Liver (tissue), 9 donors: ENCODE data around the gene NTM. TPM values are rescaled to one million over a fixed set of nuclear protein-coding genes. Genes with fewer than 3 reads are reported as not detected.

Experiments used
- DNase-seq: peaks from one replicate; pipeline ENCODE4 v3.0.0-alpha.2; 2017; ENCODE audit warnings: low spot score
- H3K27ac ChIP-seq, 2 donors: one replicate each; pipeline ENCODE4 v1.7.0; 2013; ENCODE audit warnings: inconsistent platforms in 2 of 2, low read length in 2 of 2, control low read depth in 1 of 2, low read depth in 1 of 2, mild to moderate bottlenecking in 1 of 2
- H3K27me3 ChIP-seq, 4 donors: one replicate each; pipeline versions ENCODE4 v1.6.1 to v1.7.0; 2013; ENCODE audit warnings: low read length in 3 of 4, inconsistent platforms in 1 of 4, mild to moderate bottlenecking in 1 of 4, moderate library complexity in 1 of 4; ENCODE audit not compliant: control insufficient read depth in 4 of 4, insufficient read depth in 4 of 4
- H3K36me3 ChIP-seq, 4 donors: one replicate each; pipeline versions ENCODE4 v1.6.1 to v1.7.0; 2013; ENCODE audit warnings: low read length in 3 of 4, mild to moderate bottlenecking in 3 of 4, low read depth in 1 of 4, moderate library complexity in 1 of 4; ENCODE audit not compliant: control insufficient read depth in 4 of 4, insufficient read depth in 3 of 4
- H3K4me1 ChIP-seq, 4 donors: one replicate each; pipeline versions ENCODE4 v1.6.1 to v1.7.0; 2013; ENCODE audit warnings: low read length in 3 of 4, mild to moderate bottlenecking in 3 of 4, moderate library complexity in 1 of 4; ENCODE audit not compliant: control insufficient read depth in 4 of 4, insufficient read depth in 4 of 4
- H3K4me3 ChIP-seq, 3 donors: one replicate each; pipeline versions ENCODE4 v1.6.1 to v1.7.0; 2013; ENCODE audit warnings: low read length in 3 of 3, control low read depth in 1 of 3, low read depth in 1 of 3, mild to moderate bottlenecking in 1 of 3
- H3K9ac ChIP-seq, 2 donors: one replicate each; pipeline ENCODE4 v1.7.0; 2013; ENCODE audit warnings: low read length in 2 of 2, mild to moderate bottlenecking in 2 of 2, moderate library complexity in 2 of 2, control low read depth in 1 of 2, low read depth in 1 of 2
- H3K9me3 ChIP-seq, 4 donors: one replicate each; pipeline versions ENCODE4 v1.6.1 to v1.7.0; 2013; ENCODE audit warnings: low read length in 3 of 4; ENCODE audit not compliant: control insufficient read depth in 4 of 4
- ATF3 ChIP-seq: IDR thresholded peaks from 2 replicates; pipeline ENCODE4 v1.6.1; 2016; ENCODE audit warnings: antibody characterized with exemption
- CTCF ChIP-seq: fragments of 150-350 bp; IDR thresholded peaks from 2 replicates; pipeline ENCODE4 v1.5.1; 2017; ENCODE audit warnings: improper control_type of control experiment, low read depth, low read length; ENCODE audit not compliant: missing input control
- EGR1 ChIP-seq, 2 donors: IDR thresholded peaks; 2 replicates each; pipeline ENCODE4 v1.6.1; 2016 to 2018; ENCODE audit warnings: antibody characterized with exemption in 2 of 2, low read depth in 2 of 2
- FOXA1 ChIP-seq: IDR thresholded peaks from 2 replicates; pipeline ENCODE4 v1.6.1; 2016; ENCODE audit warnings: antibody characterized with exemption
- FOXA2 ChIP-seq: IDR thresholded peaks from 2 replicates; pipeline ENCODE4 v1.6.1; 2016; ENCODE audit warnings: antibody characterized with exemption
- GABPA ChIP-seq, 2 donors: IDR thresholded peaks in 1 of 2; conservative IDR thresholded peaks in 1 of 2; 2 replicates each; pipeline ENCODE4 v1.6.1; 2016; ENCODE audit warnings: antibody characterized with exemption in 2 of 2, mild to moderate bottlenecking in 1 of 2, moderate library complexity in 1 of 2
- HNF4A ChIP-seq, 2 donors: conservative IDR thresholded peaks; 2 replicates each; pipeline ENCODE4 v1.6.1; 2016; ENCODE audit warnings: antibody characterized with exemption in 2 of 2, mild to moderate bottlenecking in 2 of 2
- HNF4G ChIP-seq: IDR thresholded peaks from 2 replicates; pipeline ENCODE4 v1.6.1; 2016; ENCODE audit warnings: antibody characterized with exemption
- JUND ChIP-seq, 2 donors: IDR thresholded peaks; 2 replicates each; pipeline ENCODE4 v1.6.1; 2016; ENCODE audit warnings: antibody characterized with exemption in 2 of 2
- MAX ChIP-seq: IDR thresholded peaks from 2 replicates; pipeline ENCODE4 v1.6.1; 2016; ENCODE audit warnings: antibody characterized with exemption
- NR2F2 ChIP-seq: IDR thresholded peaks from 2 replicates; pipeline ENCODE4 v1.6.1; 2016; ENCODE audit warnings: antibody characterized with exemption
- RAD21 ChIP-seq, 2 donors: IDR thresholded peaks; 2 replicates each; pipeline ENCODE4 v1.6.1; 2016; ENCODE audit warnings: antibody characterized with exemption in 2 of 2, mild to moderate bottlenecking in 2 of 2
- REST ChIP-seq: IDR thresholded peaks from 2 replicates; pipeline ENCODE4 v1.6.1; 2016; ENCODE audit warnings: antibody characterized with exemption, mild to moderate bottlenecking
- RXRA ChIP-seq, 2 donors: IDR thresholded peaks; 2 replicates each; pipeline ENCODE4 v1.6.1; 2017 to 2018; ENCODE audit warnings: antibody characterized with exemption in 2 of 2, mild to moderate bottlenecking in 1 of 2
- SP1 ChIP-seq: IDR thresholded peaks from 2 replicates; pipeline ENCODE4 v1.6.1; 2018; ENCODE audit warnings: antibody characterized with exemption, mild to moderate bottlenecking
- TAF1 ChIP-seq: conservative IDR thresholded peaks from 2 replicates; pipeline ENCODE4 v1.6.1; 2016; ENCODE audit warnings: antibody characterized with exemption, mild to moderate bottlenecking
- YY1 ChIP-seq: IDR thresholded peaks from 2 replicates; pipeline ENCODE4 v1.6.1; 2016; ENCODE audit warnings: antibody characterized with exemption, mild to moderate bottlenecking
- ZBTB33 ChIP-seq: IDR thresholded peaks from 2 replicates; pipeline ENCODE4 v1.6.1; 2016; ENCODE audit warnings: antibody characterized with exemption
- WGBS: extraction: QIAGEN DNeasy Blood & Tissue Kit; methylation state at CpG from one replicate; pipeline ENCODE4 v1.1.7; 2013; 5-methylcytosine and 5-hydroxymethylcytosine counted together
- polyA plus RNA-seq, 2 donors: library from polyadenylated mRNA; stranded (reverse) in 1 of 2; unstranded in 1 of 2; fragments of 200-250 nt in 1 of 2; fragments of >200 nt in 1 of 2; fragmentation: Nextera tagmentation in 1 of 2; extraction: Ambion mirVana in 1 of 2; gene quantifications; one replicate each; pipeline versions ENCODE4 v1.2.1 to v1.2.3, GENCODE V29; 2013 to 2015
- total RNA-seq, 2 donors: library from RNA; depleted of rRNA; stranded (reverse); fragments of >200 nt; gene quantifications; one replicate each; pipeline ENCODE4 v1.2.3, GENCODE V29; 2014
- donor health status: healthy.
- donor health status: healthy.
- donor health status: healthy.
- donor health status: healthy.
- donor health status: healthy.

NTM gene
- total and polyA plus RNA-seq, 4 donors = 0.08 to 1.1 (median 0.08) TPM; not detected in 1

- no peaks in the 10 kb centered on the region for H3K36me3 ChIP-seq
- TF ChIP-seq RAD21 (IDR thresholded peaks at IDR 0.05) = no peak
- TF ChIP-seq CTCF = no peak
- no peak for TF ChIP-seq JUND (IDR thresholded peaks at IDR 0.05)
- TF ChIP-seq SP1 = no peak
- TF ChIP-seq NR2F2 = no peak
- no peak for TF ChIP-seq HNF4G
- TF ChIP-seq MAX = no peak
- no peak for TF ChIP-seq REST
- TF ChIP-seq RXRA (IDR thresholded peaks at IDR 0.05) = no peak
- TF ChIP-seq FOXA2 = no peak
- TF ChIP-seq FOXA1 = no peak
- no peak for TF ChIP-seq ZBTB33
- TF ChIP-seq TAF1 = no peak
- no peak for TF ChIP-seq GABPA (IDR thresholded peaks at IDR 0.05 in 1 of 2, conservative IDR thresholded peaks at IDR 0.05 in 1 of 2)
- no peak for TF ChIP-seq EGR1 (IDR thresholded peaks at IDR 0.05; ENCODE audit: low read depth in 2 of 2)
- TF ChIP-seq YY1 = no peak
- TF ChIP-seq ATF3 = no peak
- no peak for TF ChIP-seq HNF4A (conservative IDR thresholded peaks at IDR 0.05)
- no peaks in the 10 kb centered on the region for H3K4me1 ChIP-seq
Observed at GRCh38 chr11:131993246-131993645, 622.8 kb downstream of the NTM start.

More at GRCh38 chr11:131993246-131993645, 622.8 kb downstream of the NTM start:
- H3K9ac ChIP-seq = no peak overlapping the region
- WGBS = 64% methylated on average over 2 of the region's 2 CpGs
- H3K27me3 ChIP-seq = peaks cover 0 to 6% (median 0%) of the 10 kb centered on the region in 4 donors
- no peak overlapping the region for H3K27ac ChIP-seq
- no peak overlapping the region for H3K4me3 ChIP-seq
- no peak for DNase-seq
- H3K9me3 ChIP-seq = peaks cover 0 to 10% (median 7%) of the 10 kb centered on the region in 4 donors
